Globus pallidus (tissue), 1 donor: Measurements from ENCODE around the gene STX4.

Experiments used
- DNase-seq: peaks from one replicate; pipeline ENCODE4 v3.0.0-alpha.2; 2015; ENCODE audit warnings: low spot score

The STX4 gene

GRCh38 chr16:31083556-31083955 lies 50.2 kb downstream of the STX4 start:
- DNase-seq, result no peak

DNA sequence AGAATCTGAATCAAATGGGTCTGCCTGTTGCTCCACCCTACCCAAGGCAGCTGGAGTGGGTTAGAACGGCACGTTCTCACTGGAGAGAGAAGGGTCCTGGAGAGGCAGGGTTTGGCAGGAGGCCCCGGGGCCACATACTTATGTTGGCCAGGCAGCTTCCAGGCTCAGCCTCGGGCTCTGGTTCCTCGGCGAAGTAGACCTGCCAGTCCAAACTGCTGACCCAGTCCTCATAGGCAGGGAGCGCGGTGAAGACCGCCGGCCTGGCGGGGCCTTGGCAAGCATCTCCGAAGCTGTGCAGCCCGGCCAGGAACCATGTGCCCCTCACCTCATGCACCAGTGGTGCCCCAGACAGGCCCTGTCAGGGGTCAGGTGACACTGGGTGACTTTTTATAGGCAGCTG lies 50.6 kb downstream of the STX4 start:
- DNase-seq, result no peak

GRCh38 chr16:31084584-31085302 lies 51.4 kb downstream of the STX4 start:
- DNase-seq, result no peak

- DNase-seq, result no peak
These were observed 52.1 kb downstream of the STX4 start for GRCh38 chr16:31085411-31085810.

DNA sequence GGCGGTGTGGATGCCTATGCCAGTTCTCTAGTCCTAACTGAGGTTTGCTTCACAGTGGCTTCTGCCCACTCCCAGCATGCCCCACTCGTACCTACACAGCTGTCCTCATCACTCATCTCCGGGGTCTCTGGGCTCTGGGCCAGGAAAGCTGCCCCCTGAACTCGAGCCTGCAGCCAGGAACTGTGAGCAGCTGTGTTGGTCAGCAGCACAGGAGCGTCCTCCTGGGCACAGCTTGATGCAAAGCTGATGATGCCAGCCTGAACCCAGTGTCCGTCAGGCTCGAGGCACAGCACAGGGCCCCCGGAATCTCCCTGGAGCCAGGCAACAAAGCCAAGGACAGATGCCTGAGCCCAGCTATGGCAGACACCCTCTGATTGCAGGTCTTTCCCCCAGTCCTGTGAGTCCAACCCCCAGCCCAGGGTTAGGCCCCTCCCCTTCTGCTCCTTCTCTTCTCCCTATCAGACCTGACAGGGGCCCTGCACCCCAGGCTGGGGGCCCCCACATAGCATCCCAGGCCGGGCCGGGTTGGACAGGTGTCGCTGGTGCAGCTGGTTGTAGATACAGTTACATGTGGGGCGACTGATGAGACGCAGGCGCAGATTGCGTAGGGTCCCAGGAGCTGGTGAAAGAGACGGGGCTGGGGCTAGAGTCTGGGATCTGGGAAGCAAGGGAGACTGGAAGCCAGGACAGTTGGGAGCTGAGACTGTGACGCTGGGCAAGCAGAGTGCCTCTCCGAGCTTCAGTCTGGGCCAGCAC lies 52.7 kb downstream of the STX4 start:
- DNase-seq, result no peak

DNA sequence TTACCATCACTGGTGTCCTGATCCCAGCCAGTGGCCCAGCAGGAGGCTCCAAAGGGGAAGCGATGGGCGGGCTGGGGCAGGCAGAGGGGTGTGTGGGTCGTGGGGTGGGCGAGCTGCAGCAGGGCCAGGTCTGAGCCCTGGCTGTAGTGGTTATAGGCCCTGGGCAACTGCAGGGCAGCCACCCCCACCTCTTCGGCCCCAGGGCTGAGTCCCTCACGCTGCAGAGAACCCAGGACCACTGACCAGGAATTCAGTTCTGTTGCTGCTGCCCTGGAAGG lies 53.2 kb downstream of the STX4 start:
- DNase-seq, result no peak

DNA sequence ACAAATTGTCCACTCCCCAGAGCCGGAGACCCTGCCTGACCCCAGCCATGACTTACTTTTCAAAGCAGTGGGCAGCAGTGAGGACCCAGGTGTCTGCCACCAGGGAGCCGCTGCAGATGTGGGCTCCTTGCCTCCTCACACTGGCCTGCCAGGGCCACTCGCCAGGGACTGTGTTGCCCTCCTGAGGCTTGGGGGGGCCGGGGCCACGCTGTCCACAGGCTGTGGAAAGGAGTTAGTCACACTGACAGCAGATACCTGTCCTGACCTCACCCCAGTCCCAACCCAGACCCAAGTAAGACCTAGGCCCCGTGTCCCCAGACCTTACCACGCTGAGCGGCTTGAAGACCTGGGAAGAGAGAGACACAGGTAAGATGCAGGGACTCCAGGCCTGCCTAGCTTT lies 54.1 kb downstream of the STX4 start:
- DNase-seq, result no peak

GRCh38 chr16:31087971-31088370 lies 54.6 kb downstream of the STX4 start:
- no peak for DNase-seq

- no peak for DNase-seq
These were observed 55.3 kb downstream of the STX4 start, which contains the start of gene PRSS53 for GRCh38 chr16:31088459-31089183. PRSS53 (minus strand) TSS chr16:31088943; CDS start chr16:31088809, 134 bp downstream.

DNA sequence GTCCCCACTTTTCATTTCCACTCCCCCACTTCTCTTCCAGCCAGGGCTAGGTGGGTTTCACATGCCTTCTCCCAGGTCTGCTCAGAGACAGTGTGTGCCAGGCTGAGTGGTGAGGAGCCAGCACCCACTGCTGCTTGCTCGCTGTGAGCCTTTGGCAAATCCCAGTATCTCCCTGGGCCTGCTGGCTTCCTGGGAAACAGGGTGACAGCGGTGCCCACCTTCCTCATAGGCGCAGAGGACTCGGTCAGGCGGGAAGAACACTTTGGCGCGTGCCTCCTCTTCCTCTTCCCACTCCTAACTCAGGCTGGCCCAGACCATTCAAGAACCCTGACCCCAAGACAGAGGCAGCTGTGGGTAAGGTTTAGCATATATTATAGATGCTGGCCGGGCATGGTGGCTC lies 55.8 kb downstream of the STX4 start:
- no peak for DNase-seq
